C4-2B (cell line): Measurements from ENCODE around the gene TMCC1.

Source experiments
- CTCF ChIP-seq: fragments of 450-650 bp; conservative IDR thresholded peaks from 2 replicates; pipeline ENCODE4 v1.5.1; 2017; ENCODE audit warnings: mild to moderate bottlenecking
- ZFX ChIP-seq: fragments of 450-650 bp; IDR thresholded peaks from 2 replicates; pipeline ENCODE4 v1.6.1; 2017

GRCh38 chr3:129865806-129866205, 27.7 kb downstream of the TMCC1 start:
- no peak for TF ChIP-seq CTCF
- no peak for TF ChIP-seq ZFX
